NT2/D1 (cell line): ENCODE data around the gene ZIK1.

Experiments used
- DNase-seq: peaks from one replicate; pipeline ENCODE4 v3.0.0-alpha.2; 2011; ENCODE audit warnings: low read depth, low spot score
- H3K27me3 ChIP-seq: 2 replicates; pipeline ENCODE4 v1.6.0; 2011; ENCODE audit warnings: mild to moderate bottlenecking; ENCODE audit not compliant: insufficient read length, insufficient read depth
- H3K36me3 ChIP-seq: 2 replicates; pipeline ENCODE4 v1.6.1; 2011; ENCODE audit warnings: mild to moderate bottlenecking, low read length, mixed read lengths; ENCODE audit not compliant: insufficient read depth, insufficient read length
- H3K4me1 ChIP-seq: 2 replicates; pipeline ENCODE4 v1.5.1; 2011; ENCODE audit not compliant: insufficient read depth, insufficient read length
- H3K4me3 ChIP-seq: 2 replicates; pipeline ENCODE4 v1.5.1; 2011; ENCODE audit warnings: low read depth; ENCODE audit not compliant: insufficient read length
- H3K9ac ChIP-seq: 2 replicates; pipeline ENCODE4 v1.6.0; 2011; ENCODE audit warnings: low read depth; ENCODE audit not compliant: insufficient read length
- H3K9me3 ChIP-seq: 2 replicates; pipeline ENCODE4 v1.5.1; 2011; ENCODE audit warnings: mild to moderate bottlenecking, low read length; ENCODE audit not compliant: insufficient read depth
- SUZ12 ChIP-seq: IDR thresholded peaks from 2 replicates; pipeline ENCODE4 v1.6.1; 2011; ENCODE audit not compliant: insufficient read length, insufficient read depth; ENCODE audit errors: extremely low read depth
- YY1 ChIP-seq: IDR thresholded peaks from 2 replicates; pipeline ENCODE4 v1.6.1; 2011; ENCODE audit not compliant: insufficient read length, insufficient read depth
- ZNF274 ChIP-seq: IDR thresholded peaks from 2 replicates; pipeline ENCODE4 v1.6.1; 2011; ENCODE audit warnings: mild to moderate bottlenecking, low read depth, low read length

The ZIK1 gene

DNA sequence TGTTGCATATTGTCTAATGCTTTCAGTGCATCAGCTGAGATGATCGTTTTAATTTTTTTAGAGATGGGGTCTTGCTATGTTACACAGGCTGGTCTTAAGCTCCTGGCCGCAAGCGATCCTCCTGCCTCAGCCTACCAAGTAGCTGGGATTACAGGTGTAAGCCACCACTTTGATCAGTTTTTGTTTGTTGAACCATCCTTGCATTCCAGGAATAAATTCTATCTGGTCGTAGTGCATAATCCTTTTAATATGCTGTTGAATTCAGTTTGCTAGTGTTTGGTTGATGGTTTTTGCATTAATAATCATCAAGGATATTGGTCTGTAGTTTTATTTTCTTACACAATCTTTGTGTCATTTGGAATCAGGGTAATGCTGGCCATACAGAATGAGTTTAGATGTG lies 53.4 kb downstream of the ZIK1 start:
- no peak for TF ChIP-seq SUZ12
- TF ChIP-seq ZNF274, result no peak
- TF ChIP-seq YY1, result no peak
- Histone ChIP-seq H3K4me3 (no peak overlapping the region), H3K9me3 (peaks cover 22% of the 10 kb centered on the region), H3K36me3 (peaks cover 57% of the 10 kb centered on the region), H3K4me1 (peaks cover 2% of the 10 kb centered on the region), H3K27me3 (no peaks in the 10 kb centered on the region), H3K9ac (no peak overlapping the region)
- DNase-seq, result no peak

DNA sequence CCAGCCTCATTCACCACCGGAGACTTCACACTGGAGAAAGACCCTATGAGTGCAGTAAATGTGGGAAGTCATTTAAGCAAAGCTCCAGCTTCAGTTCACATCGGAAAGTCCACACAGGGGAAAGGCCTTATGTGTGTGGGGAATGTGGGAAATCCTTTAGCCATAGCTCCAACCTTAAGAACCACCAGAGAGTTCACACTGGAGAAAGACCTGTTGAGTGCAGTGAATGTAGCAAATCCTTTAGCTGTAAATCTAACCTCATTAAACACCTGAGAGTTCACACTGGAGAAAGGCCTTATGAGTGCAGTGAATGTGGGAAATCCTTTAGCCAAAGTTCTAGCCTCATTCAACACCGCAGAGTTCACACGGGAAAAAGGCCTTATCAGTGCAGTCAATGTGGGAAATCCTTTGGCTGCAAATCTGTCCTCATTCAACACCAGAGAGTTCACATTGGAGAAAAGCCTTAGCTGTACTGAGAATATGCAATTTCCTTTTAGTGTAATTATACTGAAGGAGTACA lies 57.8 kb downstream of the ZIK1 start:
- no peaks in the 10 kb centered on the region for H3K27me3 ChIP-seq
- TF ChIP-seq SUZ12 (no peak), ZNF274 (no peak), YY1 (no peak)
- H3K36me3 ChIP-seq, result peaks cover 46% of the 10 kb centered on the region
- no peak for DNase-seq
- no peak overlapping the region for H3K9ac ChIP-seq
- H3K4me3 ChIP-seq, result no peak overlapping the region
- no peaks in the 10 kb centered on the region for H3K4me1 ChIP-seq
- H3K9me3 ChIP-seq, result peaks cover 12% of the 10 kb centered on the region

DNA sequence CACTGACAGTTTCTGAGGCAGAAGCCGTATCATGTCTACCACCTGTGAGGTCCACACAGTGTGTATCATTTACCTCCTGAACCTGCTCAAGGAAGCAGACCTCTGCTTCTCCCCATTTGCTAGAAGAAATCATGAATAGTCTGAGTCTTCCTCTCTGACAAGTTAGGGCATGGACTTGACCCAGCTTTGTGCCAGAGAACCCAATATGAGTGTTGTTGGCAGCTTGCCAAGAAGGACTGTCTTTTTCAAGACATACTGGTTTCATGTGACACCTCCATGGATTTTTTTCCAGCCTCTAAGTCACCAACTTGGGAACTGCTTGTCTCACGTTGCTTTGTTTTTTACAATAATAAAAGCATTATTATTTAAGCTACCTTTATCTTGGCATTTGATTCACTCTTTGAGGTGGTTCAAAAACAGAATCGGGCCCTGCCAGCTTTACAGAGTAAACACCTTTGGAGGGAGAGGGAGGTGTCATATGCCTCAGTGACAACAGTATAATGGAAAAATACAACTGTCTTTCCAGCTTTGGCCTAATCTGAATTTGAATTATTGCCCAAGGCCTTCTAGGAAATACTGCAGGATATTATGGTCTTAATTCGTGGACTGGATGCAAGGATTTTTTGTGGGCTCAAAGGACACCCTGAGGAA lies 58.6 kb downstream of the ZIK1 start:
- no peaks in the 10 kb centered on the region for H3K27me3 ChIP-seq
- H3K9me3 ChIP-seq, result peaks cover 5% of the 10 kb centered on the region
- no peak for DNase-seq
- no peak overlapping the region for H3K4me3 ChIP-seq
- peaks cover 43% of the 10 kb centered on the region for H3K36me3 ChIP-seq
- no peaks in the 10 kb centered on the region for H3K4me1 ChIP-seq
- TF ChIP-seq SUZ12 (no peak), ZNF274 (no peak), YY1 (no peak)
- H3K9ac ChIP-seq, result no peak overlapping the region
